Measurements from ENCODE around the gene SSTR1. TPM values are rescaled to one million over a fixed set of nuclear protein-coding genes. Genes with fewer than 3 reads are reported as not detected.

The SSTR1 gene
- total RNA-seq, 2 experiments from 2014 or later: not detected

DNA sequence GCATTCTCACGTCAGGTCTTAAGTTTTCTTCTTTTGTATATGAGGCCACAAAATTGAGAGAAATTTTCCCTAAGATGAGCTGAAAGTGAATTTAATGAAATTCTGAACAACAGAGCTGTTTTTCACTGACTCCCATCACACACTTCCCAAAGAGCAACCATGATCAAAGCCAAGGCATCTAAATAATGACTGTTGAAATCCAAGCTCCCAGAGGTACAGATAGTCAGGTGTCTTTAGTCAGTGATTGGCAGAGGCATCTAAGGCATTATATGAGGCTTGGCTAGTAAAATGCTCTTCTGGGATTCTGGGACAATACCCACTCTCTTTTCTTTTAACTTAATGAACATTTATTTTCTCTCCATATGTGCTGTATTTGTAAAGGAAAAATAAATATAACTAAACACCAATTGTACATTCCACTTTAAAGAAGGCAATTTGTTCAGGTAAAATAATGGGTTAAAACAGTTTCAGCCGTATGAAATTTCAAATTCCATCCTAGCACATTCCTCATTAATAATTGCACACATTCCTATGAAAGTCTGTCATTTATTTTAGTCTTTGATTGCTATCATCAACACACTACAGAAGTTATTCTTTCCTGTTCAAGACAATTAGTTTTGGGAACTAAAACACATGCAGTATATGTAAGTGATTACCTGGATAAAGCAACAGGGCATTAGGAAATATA lies 871 bp upstream of the SSTR1 start:
- no peaks in the 10 kb centered on the region for H4K20me1 ChIP-seq (ENCODE audit: insufficient read depth, low read length)
- no peak overlapping the region for H3K4me3 ChIP-seq (ENCODE audit: low read depth, low read length, poor library complexity, severe bottlenecking)
- no peak overlapping the region for H2AFZ ChIP-seq (ENCODE audit: low read length)
- H3K36me3 ChIP-seq (ENCODE audit: insufficient read depth, low read length): no peaks in the 10 kb centered on the region
- no peaks in the 10 kb centered on the region for H3K79me2 ChIP-seq (ENCODE audit: insufficient read depth, low read depth, low read length)
- TF ChIP-seq, protein P1, sequence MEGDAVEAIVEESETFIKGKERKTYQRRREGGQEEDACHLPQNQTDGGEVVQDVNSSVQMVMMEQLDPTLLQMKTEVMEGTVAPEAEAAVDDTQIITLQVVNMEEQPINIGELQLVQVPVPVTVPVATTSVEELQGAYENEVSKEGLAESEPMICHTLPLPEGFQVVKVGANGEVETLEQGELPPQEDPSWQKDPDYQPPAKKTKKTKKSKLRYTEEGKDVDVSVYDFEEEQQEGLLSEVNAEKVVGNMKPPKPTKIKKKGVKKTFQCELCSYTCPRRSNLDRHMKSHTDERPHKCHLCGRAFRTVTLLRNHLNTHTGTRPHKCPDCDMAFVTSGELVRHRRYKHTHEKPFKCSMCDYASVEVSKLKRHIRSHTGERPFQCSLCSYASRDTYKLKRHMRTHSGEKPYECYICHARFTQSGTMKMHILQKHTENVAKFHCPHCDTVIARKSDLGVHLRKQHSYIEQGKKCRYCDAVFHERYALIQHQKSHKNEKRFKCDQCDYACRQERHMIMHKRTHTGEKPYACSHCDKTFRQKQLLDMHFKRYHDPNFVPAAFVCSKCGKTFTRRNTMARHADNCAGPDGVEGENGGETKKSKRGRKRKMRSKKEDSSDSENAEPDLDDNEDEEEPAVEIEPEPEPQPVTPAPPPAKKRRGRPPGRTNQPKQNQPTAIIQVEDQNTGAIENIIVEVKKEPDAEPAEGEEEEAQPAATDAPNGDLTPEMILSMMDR (conservative IDR thresholded peaks at IDR 0.05; ENCODE audit: low read length): no peak
- no peak for TF ChIP-seq EZH2phosphoT487 (IDR thresholded peaks at IDR 0.05; ENCODE audit: borderline replicate concordance, low read depth, low read length)
- no peak overlapping the region for H3K27ac ChIP-seq (ENCODE audit: low read depth, low read length, poor library complexity, severe bottlenecking)
- no peaks in the 10 kb centered on the region for H3K9me2 ChIP-seq (ENCODE audit: insufficient read depth, low read length)
- H3K9me3 ChIP-seq (ENCODE audit: low read length): peaks cover 19% of the 10 kb centered on the region
- no TSS peak for BruUV-seq (replicated peaks)
- intact Hi-C loops (cut with micrococcal nuclease; ENCODE audit: unreplicated experiment): no loop called here
- DNase-seq (ENCODE audit: low spot score): no peak
- ChIA-PET CTCF (ENCODE audit: unreplicated experiment) (no interaction called here), POLR2A (interaction anchor here (1.0 kb wide), 1 partner anchor 49 kb away, joined by 3 read pairs; no protein-coding TSS in a partner anchor)
- H3K4me1 ChIP-seq (ENCODE audit: insufficient read depth, low read length, poor library complexity, severe bottlenecking): peaks cover 13% of the 10 kb centered on the region
- no peak overlapping the region for H3K4me2 ChIP-seq (ENCODE audit: low read length)

DNA sequence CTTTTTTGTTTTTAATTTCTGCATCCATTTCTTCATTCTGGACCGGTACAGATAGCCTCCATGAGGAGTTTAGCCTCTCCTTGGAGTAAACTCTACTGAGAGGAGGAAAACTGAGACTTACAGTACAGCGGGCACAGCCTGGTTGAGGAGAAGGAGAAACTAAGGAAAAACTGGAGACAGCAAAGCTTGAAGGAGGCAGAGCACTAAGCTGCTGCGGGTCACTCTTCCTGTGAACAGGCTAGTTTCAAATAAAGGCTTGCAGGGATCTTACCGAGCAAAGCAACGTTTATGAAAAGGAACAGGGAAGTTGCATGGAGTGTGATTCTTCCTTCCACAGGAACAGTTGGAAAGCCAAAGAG lies 348 bp upstream of the SSTR1 start:
- Histone ChIP-seq H3K36me3 (ENCODE audit: insufficient read depth, low read length) (no peaks in the 10 kb centered on the region), H2AFZ (ENCODE audit: low read length) (no peak overlapping the region), H3K27ac (ENCODE audit: low read depth, low read length, poor library complexity, severe bottlenecking) (no peak overlapping the region), H4K20me1 (ENCODE audit: insufficient read depth, low read length) (no peaks in the 10 kb centered on the region), H3K79me2 (ENCODE audit: insufficient read depth, low read depth, low read length) (no peaks in the 10 kb centered on the region), H3K9me3 (ENCODE audit: low read length) (peaks cover 19% of the 10 kb centered on the region), H3K9me2 (ENCODE audit: insufficient read depth, low read length) (no peaks in the 10 kb centered on the region), H3K4me2 (ENCODE audit: low read length) (no peak overlapping the region), H3K4me3 (ENCODE audit: low read depth, low read length, poor library complexity, severe bottlenecking) (no peak overlapping the region), H3K4me1 (ENCODE audit: insufficient read depth, low read length, poor library complexity, severe bottlenecking) (peaks cover 13% of the 10 kb centered on the region)
- ChIA-PET CTCF (ENCODE audit: unreplicated experiment) (no interaction called here), POLR2A (interaction anchor here (1.0 kb wide), 1 partner anchor 49 kb away, joined by 3 read pairs; no protein-coding TSS in a partner anchor)
- BruUV-seq (replicated peaks): no TSS peak
- intact Hi-C loops (cut with micrococcal nuclease; ENCODE audit: unreplicated experiment): no loop called here
- no peak for TF ChIP-seq EZH2phosphoT487 (IDR thresholded peaks at IDR 0.05; ENCODE audit: borderline replicate concordance, low read depth, low read length)
- TF ChIP-seq, protein P1 (conservative IDR thresholded peaks at IDR 0.05; ENCODE audit: low read length): no peak
- DNase-seq (ENCODE audit: low spot score): no peak

Data from OCI-LY7 (cell line).